Measurements from ENCODE around the gene WDR86.

The WDR86 gene

DNA sequence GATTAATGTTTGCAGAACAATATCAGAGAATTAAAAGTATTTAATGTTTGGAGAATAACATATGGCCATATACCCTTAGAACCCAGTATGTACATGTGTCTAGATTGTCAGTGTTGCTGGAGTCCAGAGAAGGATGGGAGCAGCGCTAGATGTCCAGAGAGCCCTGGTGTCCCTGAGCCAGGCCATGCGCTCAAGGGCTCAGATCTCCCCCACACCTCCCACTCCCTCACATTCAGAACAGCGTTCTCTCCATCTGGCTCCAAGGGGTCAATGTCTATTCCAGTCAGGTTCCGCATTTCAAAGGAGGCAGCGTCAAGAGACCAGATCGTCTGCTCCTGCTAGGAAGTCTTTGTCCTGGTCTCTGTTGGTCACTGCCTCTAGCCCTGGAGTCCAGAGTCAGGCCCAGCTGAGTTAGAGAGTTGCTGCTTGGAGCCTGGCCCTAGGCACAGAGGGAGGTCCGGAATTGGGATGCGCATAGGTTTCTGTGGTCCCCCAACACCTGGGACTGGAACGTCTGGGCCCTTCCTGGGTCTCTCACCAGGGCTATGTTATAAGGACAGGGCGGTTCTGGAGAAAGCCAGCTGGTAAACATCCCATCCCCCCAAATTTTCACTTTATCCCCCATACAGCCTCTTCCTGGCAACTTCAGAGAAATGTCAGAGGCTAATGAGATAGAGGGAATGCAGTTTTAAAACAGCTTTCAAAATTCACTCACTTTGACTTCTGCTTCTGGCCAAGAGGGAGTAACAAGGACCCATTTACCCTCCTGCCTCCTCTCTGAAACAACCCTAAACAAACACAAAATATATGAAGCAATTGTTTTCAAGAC is 6.5 kb upstream of the WDR86 start:
- no peak for DNase-seq
- peaks cover 21 to 42% of the 10 kb centered on the region in 2 experiments for H3K27me3 ChIP-seq (ENCODE audit: control insufficient read depth in 1 of 2, insufficient read depth in 1 of 2, low read length in 2 of 2)
- H3K4me2 ChIP-seq (ENCODE audit: low read length, poor library complexity, severe bottlenecking), result no peak overlapping the region
- H2AFZ ChIP-seq (ENCODE audit: low read depth, low read length), result no peak overlapping the region
- H2AK5ac ChIP-seq (ENCODE audit: low read length, severe bottlenecking), result no peak overlapping the region
- H4K91ac ChIP-seq (ENCODE audit: low read length), result no peak overlapping the region
- no peak overlapping the region for H2BK120ac ChIP-seq (ENCODE audit: low read depth, low read length)
- no peaks in the 10 kb centered on the region for H3K36me3 ChIP-seq (ENCODE audit: control insufficient read depth in 1 of 2, insufficient read depth in 2 of 2, low read depth in 1 of 2, low read length in 2 of 2)
- H3K27ac ChIP-seq (ENCODE audit: low read length, poor library complexity, severe bottlenecking), result no peak overlapping the region
- H3K4ac ChIP-seq (ENCODE audit: low read depth in 1 of 2, low read length in 2 of 2), result no peak overlapping the region
- peaks cover 10% of the 10 kb centered on the region for H3K9me3 ChIP-seq (ENCODE audit: control insufficient read depth, low read length)
- H2BK12ac ChIP-seq (ENCODE audit: low read length in 2 of 2), result no peak overlapping the region
- no peak overlapping the region for H3K14ac ChIP-seq (ENCODE audit: low read length in 2 of 2)
- WGBS, result 74% methylated on average over 8 of the region's 10 CpGs
- no peak overlapping the region for H3K23ac ChIP-seq (ENCODE audit: low read length in 2 of 2)
- no peaks in the 10 kb centered on the region for H3K79me1 ChIP-seq (replicated peaks; ENCODE audit: low read length, poor library complexity, severe bottlenecking)
- H4K8ac ChIP-seq (ENCODE audit: low read length), result no peak overlapping the region
- H3K18ac ChIP-seq (ENCODE audit: low read depth in 1 of 2, low read length in 2 of 2), result peak overlapping the region in 1 of 2 experiments; percentile 6
- no peak overlapping the region for H3K9ac ChIP-seq (ENCODE audit: low read length)
- no peaks in the 10 kb centered on the region for H3K4me1 ChIP-seq (ENCODE audit: control insufficient read depth, insufficient read depth, low read depth, low read length)
- H3K4me3 ChIP-seq (ENCODE audit: insufficient read depth in 1 of 2, low read depth in 1 of 2, low read length in 2 of 2), result no peak overlapping the region
- H2BK5ac ChIP-seq (ENCODE audit: low read depth, low read length, poor library complexity, severe bottlenecking), result no peak overlapping the region
- H2BK15ac ChIP-seq (ENCODE audit: low read depth, poor library complexity, severe bottlenecking), result no peak overlapping the region

DNA sequence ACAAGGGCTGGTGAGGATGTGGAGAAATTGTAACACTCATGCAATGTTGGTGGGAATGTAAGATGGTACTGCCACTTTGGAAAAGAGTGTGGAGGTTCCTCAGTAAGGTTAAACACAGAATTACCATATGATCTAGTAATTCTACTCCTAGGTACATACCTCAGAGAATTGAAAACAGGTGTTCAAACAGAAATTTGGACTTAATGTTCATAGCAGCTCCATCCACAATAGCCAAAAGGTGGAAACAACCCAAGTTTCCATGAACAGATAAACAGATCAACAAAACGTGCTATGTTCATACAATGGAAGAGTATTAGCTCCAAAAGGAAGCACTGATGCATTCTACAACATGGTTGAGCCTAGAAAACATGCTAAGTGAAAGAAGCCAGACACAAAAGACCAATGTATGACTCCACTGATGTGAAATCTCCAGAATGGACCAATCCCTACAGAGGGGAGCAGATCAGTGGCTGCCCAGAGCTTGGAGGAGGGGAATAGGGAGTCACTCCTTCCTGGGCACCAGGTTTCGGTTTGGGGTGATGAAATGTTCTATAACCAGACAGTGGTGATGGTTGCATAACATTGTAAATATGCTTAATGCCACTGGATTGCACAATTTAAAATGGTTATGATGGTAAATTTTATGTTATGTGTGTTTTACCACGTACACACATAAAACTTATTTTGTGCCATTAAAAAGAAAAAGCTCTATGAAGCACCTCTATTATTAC is 5.7 kb upstream of the WDR86 start:
- no peak overlapping the region for H4K91ac ChIP-seq (ENCODE audit: low read length)
- no peak for DNase-seq
- H3K23ac ChIP-seq (ENCODE audit: low read length in 2 of 2), result no peak overlapping the region
- H3K4me2 ChIP-seq (ENCODE audit: low read length, poor library complexity, severe bottlenecking), result no peak overlapping the region
- no peak overlapping the region for H3K9ac ChIP-seq (ENCODE audit: low read length)
- no peak overlapping the region for H3K4ac ChIP-seq (ENCODE audit: low read depth in 1 of 2, low read length in 2 of 2)
- H3K9me3 ChIP-seq (ENCODE audit: control insufficient read depth, low read length), result peaks cover 10% of the 10 kb centered on the region
- peaks cover 28 to 50% of the 10 kb centered on the region in 2 experiments for H3K27me3 ChIP-seq (ENCODE audit: control insufficient read depth in 1 of 2, insufficient read depth in 1 of 2, low read length in 2 of 2)
- H2BK12ac ChIP-seq (ENCODE audit: low read length in 2 of 2), result no peak overlapping the region
- H4K8ac ChIP-seq (ENCODE audit: low read length), result no peak overlapping the region
- no peak overlapping the region for H3K14ac ChIP-seq (ENCODE audit: low read length in 2 of 2)
- no peaks in the 10 kb centered on the region for H3K4me1 ChIP-seq (ENCODE audit: control insufficient read depth, insufficient read depth, low read depth, low read length)
- 88% methylated on average over 2 of the region's 3 CpGs for WGBS
- no peak overlapping the region for H2AFZ ChIP-seq (ENCODE audit: low read depth, low read length)
- no peak overlapping the region for H2BK120ac ChIP-seq (ENCODE audit: low read depth, low read length)
- H2BK15ac ChIP-seq (ENCODE audit: low read depth, poor library complexity, severe bottlenecking), result no peak overlapping the region
- H3K4me3 ChIP-seq (ENCODE audit: insufficient read depth in 1 of 2, low read depth in 1 of 2, low read length in 2 of 2), result no peak overlapping the region
- no peak overlapping the region for H2AK5ac ChIP-seq (ENCODE audit: low read length, severe bottlenecking)
- no peak overlapping the region for H2BK5ac ChIP-seq (ENCODE audit: low read depth, low read length, poor library complexity, severe bottlenecking)
- H3K36me3 ChIP-seq (ENCODE audit: control insufficient read depth in 1 of 2, insufficient read depth in 2 of 2, low read depth in 1 of 2, low read length in 2 of 2), result no peaks in the 10 kb centered on the region
- H3K18ac ChIP-seq (ENCODE audit: low read depth in 1 of 2, low read length in 2 of 2), result no peak overlapping the region
- H3K79me1 ChIP-seq (replicated peaks; ENCODE audit: low read length, poor library complexity, severe bottlenecking), result no peaks in the 10 kb centered on the region
- H3K27ac ChIP-seq (ENCODE audit: low read length, poor library complexity, severe bottlenecking), result no peak overlapping the region

DNA sequence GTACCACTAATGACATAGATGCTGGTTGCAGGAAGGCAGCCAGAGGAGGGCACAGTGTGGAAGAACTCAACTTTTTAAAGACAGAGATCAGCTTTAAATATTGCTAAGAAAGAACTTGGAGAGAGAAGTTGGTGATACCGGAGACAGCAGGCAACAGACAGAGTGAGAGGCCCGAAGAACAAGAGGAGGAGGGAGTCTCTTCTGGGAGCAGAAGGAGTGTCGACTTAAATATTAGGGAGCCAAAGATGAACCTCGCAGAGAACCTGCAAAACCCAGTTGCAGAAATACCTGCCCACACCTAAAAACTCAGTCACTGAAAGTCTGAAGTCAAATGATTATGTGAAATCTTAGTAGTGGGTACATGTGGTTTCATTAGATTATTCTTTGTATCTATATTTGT is 3.4 kb upstream of the WDR86 start:
- Histone ChIP-seq H2AK5ac (ENCODE audit: low read length, severe bottlenecking) (no peak overlapping the region), H3K4me1 (ENCODE audit: control insufficient read depth, insufficient read depth, low read depth, low read length) (peaks cover 19% of the 10 kb centered on the region), H3K4me3 (ENCODE audit: insufficient read depth in 1 of 2, low read depth in 1 of 2, low read length in 2 of 2) (no peak overlapping the region), H3K9ac (ENCODE audit: low read length) (no peak overlapping the region), H3K36me3 (ENCODE audit: control insufficient read depth in 1 of 2, insufficient read depth in 2 of 2, low read depth in 1 of 2, low read length in 2 of 2) (no peaks in the 10 kb centered on the region), H4K91ac (ENCODE audit: low read length) (no peak overlapping the region), H3K27ac (ENCODE audit: low read length, poor library complexity, severe bottlenecking) (no peak overlapping the region), H4K8ac (ENCODE audit: low read length) (no peak overlapping the region), H3K14ac (ENCODE audit: low read length in 2 of 2) (no peak overlapping the region), H3K18ac (ENCODE audit: low read depth in 1 of 2, low read length in 2 of 2) (no peak overlapping the region), H2BK12ac (ENCODE audit: low read length in 2 of 2) (no peak overlapping the region), H3K4me2 (ENCODE audit: low read length, poor library complexity, severe bottlenecking) (no peak overlapping the region), H2BK15ac (ENCODE audit: low read depth, poor library complexity, severe bottlenecking) (no peak overlapping the region), H2BK5ac (ENCODE audit: low read depth, low read length, poor library complexity, severe bottlenecking) (no peak overlapping the region), H3K4ac (ENCODE audit: low read depth in 1 of 2, low read length in 2 of 2) (no peak overlapping the region), H3K27me3 (ENCODE audit: control insufficient read depth in 1 of 2, insufficient read depth in 1 of 2, low read length in 2 of 2) (peaks cover 50 to 66% of the 10 kb centered on the region in 2 experiments), H3K23ac (ENCODE audit: low read length in 2 of 2) (no peak overlapping the region), H2BK120ac (ENCODE audit: low read depth, low read length) (no peak overlapping the region), H3K79me1 (replicated peaks; ENCODE audit: low read length, poor library complexity, severe bottlenecking) (no peaks in the 10 kb centered on the region), H3K9me3 (ENCODE audit: control insufficient read depth, low read length) (no peaks in the 10 kb centered on the region), H2AFZ (ENCODE audit: low read depth, low read length) (no peak overlapping the region)
- no peak for DNase-seq
- 81% methylated on average over 2 of the region's 4 CpGs for WGBS

DNA sequence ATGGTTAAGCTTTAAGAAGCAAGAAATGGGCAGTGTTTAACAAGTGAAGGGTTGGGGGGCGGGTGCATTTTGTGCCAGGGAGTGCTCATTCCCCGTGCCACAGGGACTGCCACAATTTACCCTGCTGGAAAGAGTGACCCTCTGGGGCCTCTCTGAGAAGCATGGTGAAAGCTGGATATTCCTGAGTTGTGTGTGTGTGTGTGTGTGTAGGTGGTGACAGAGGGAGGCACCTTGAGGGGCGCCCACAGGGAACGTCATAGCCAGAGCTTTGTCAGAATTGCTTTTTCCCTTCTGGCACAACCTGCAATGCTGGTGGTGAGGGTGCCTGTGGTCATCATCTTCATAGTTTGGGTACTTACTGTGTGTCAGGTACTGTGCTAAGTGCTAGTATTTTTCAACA is 2.5 kb upstream of the WDR86 start:
- H3K36me3 ChIP-seq (ENCODE audit: control insufficient read depth in 1 of 2, insufficient read depth in 2 of 2, low read depth in 1 of 2, low read length in 2 of 2), result no peaks in the 10 kb centered on the region
- H2BK12ac ChIP-seq (ENCODE audit: low read length in 2 of 2), result no peak overlapping the region
- H3K79me1 ChIP-seq (replicated peaks; ENCODE audit: low read length, poor library complexity, severe bottlenecking), result no peaks in the 10 kb centered on the region
- no peak overlapping the region for H3K9ac ChIP-seq (ENCODE audit: low read length)
- no peak overlapping the region for H2BK15ac ChIP-seq (ENCODE audit: low read depth, poor library complexity, severe bottlenecking)
- H3K4me2 ChIP-seq (ENCODE audit: low read length, poor library complexity, severe bottlenecking), result no peak overlapping the region
- no peak overlapping the region for H3K4ac ChIP-seq (ENCODE audit: low read depth in 1 of 2, low read length in 2 of 2)
- no peak overlapping the region for H3K14ac ChIP-seq (ENCODE audit: low read length in 2 of 2)
- peaks cover 19% of the 10 kb centered on the region for H3K4me1 ChIP-seq (ENCODE audit: control insufficient read depth, insufficient read depth, low read depth, low read length)
- H3K27me3 ChIP-seq (ENCODE audit: control insufficient read depth in 1 of 2, insufficient read depth in 1 of 2, low read length in 2 of 2), result peaks cover 50 to 66% of the 10 kb centered on the region in 2 experiments
- no peak overlapping the region for H2AFZ ChIP-seq (ENCODE audit: low read depth, low read length)
- no peak overlapping the region for H2BK5ac ChIP-seq (ENCODE audit: low read depth, low read length, poor library complexity, severe bottlenecking)
- H4K91ac ChIP-seq (ENCODE audit: low read length), result no peak overlapping the region
- no peaks in the 10 kb centered on the region for H3K9me3 ChIP-seq (ENCODE audit: control insufficient read depth, low read length)
- no peak overlapping the region for H4K8ac ChIP-seq (ENCODE audit: low read length)
- H3K23ac ChIP-seq (ENCODE audit: low read length in 2 of 2), result no peak overlapping the region
- no peak overlapping the region for H3K4me3 ChIP-seq (ENCODE audit: insufficient read depth in 1 of 2, low read depth in 1 of 2, low read length in 2 of 2)
- H3K27ac ChIP-seq (ENCODE audit: low read length, poor library complexity, severe bottlenecking), result no peak overlapping the region
- H2AK5ac ChIP-seq (ENCODE audit: low read length, severe bottlenecking), result no peak overlapping the region
- WGBS, result 94% methylated on average over 4 of the region's 4 CpGs
- DNase-seq, result no peak
- no peak overlapping the region for H2BK120ac ChIP-seq (ENCODE audit: low read depth, low read length)
- H3K18ac ChIP-seq (ENCODE audit: low read depth in 1 of 2, low read length in 2 of 2), result no peak overlapping the region

Data from mesenchymal stem cell (in vitro differentiated cells and primary cell).